MCF 10A (cell line): ENCODE data around the gene UBL7. TPM values are rescaled to one million over a fixed set of nuclear protein-coding genes. Genes with fewer than 3 reads are reported as not detected.

Experiments used
- BruUV-seq: library from RNA; stranded (reverse); fragments of 400-500 nt; replicated peaks from 2 replicates; lab custom pipeline; 2021; lab: Mats Ljungman, UMichigan
- CTCF ChIA-PET: fragments of 300-600 bp; sonication (Branson Sonifier 250); formaldehyde crosslinking; extraction: SDS; loops from one replicate; lab custom pipeline; 2021; ENCODE audit warnings: antibody characterized with exemption, inconsistent platforms; lab: Yijun Ruan, JAX
- POLR2A ChIA-PET: fragments of 300-600, 350-650 bp; sonication (Branson Sonifier 250); formaldehyde crosslinking; extraction: SDS; loops from one replicate; lab custom pipeline; 2020; ENCODE audit warnings: antibody characterized with exemption, inconsistent platforms; lab: Yijun Ruan, JAX
- DNase-seq: peaks from one replicate; pipeline ENCODE4 v3.0.0-alpha.2; 2018; ENCODE audit not compliant: unreplicated experiment
- H3K27ac Mint-ChIP-seq: one replicate; pipeline ENCODE4 v1.8.0; 2022; ENCODE audit warnings: mild to moderate bottlenecking, low read depth, mixed read lengths; ENCODE audit not compliant: unreplicated experiment
- H3K27me3 Mint-ChIP-seq: one replicate; pipeline ENCODE4 v1.8.0; 2022; ENCODE audit warnings: mixed read lengths; ENCODE audit not compliant: insufficient read depth, unreplicated experiment
- H3K36me3 Mint-ChIP-seq: one replicate; pipeline ENCODE4 v1.8.0; 2022; ENCODE audit warnings: mild to moderate bottlenecking, moderate library complexity, mixed read lengths; ENCODE audit not compliant: insufficient read depth, unreplicated experiment
- H3K4me1 Mint-ChIP-seq: one replicate; pipeline ENCODE4 v1.8.0; 2022; ENCODE audit warnings: mixed read lengths; ENCODE audit not compliant: insufficient read depth, unreplicated experiment
- H3K4me3 Mint-ChIP-seq: one replicate; pipeline ENCODE4 v1.8.0; 2022; ENCODE audit warnings: mild to moderate bottlenecking, moderate library complexity, mixed read lengths; ENCODE audit not compliant: unreplicated experiment
- H3K9me3 Mint-ChIP-seq: one replicate; pipeline ENCODE4 v1.8.0; 2022; ENCODE audit warnings: mixed read lengths; ENCODE audit not compliant: unreplicated experiment
- intact Hi-C: fragments of 100-400 bp; cut with micrococcal nuclease; formaldehyde crosslinking; loops from 2 replicates; pipeline ENCODE4 v1.14.1; 2022
- total RNA-seq: library from RNA; stranded (reverse); gene quantifications from 2 replicates; pipeline ENCODE4 v1.2.3, GENCODE V29; 2022
- TF ChIP-seq, protein P1 (sequence below): fragments of 200-600 bp; IDR thresholded peaks from one replicate; pipeline ENCODE4 v1.8.0; 2022; ENCODE audit warnings: antibody characterized with exemption, mild to moderate bottlenecking; ENCODE audit not compliant: unreplicated experiment

Gene UBL7
- total RNA-seq, 1 experiment from 2014 or later, result 56.4 TPM

DNA sequence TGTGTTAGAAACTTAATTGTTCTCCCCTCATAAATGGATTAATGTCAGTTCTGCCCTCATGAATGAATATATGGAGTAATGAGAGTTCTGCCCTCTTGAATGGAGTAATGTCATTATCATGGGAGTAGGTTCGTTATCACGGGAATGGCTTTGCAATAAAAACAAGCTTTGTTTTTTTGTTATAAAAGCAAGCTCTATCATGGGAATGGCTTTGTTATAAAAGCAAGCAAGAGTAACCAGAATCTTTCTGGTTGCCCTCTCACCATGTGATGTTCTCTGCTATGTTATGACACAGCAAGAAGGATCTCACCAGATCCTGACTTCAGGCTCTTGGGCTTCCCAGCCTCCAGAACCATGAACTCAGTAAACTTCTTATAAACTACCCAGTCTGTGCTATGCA is 38.4 kb upstream of the UBL7 start:
- intact Hi-C loops, result no loop called here
- Mint-ChIP-seq H3K27ac (no peak overlapping the region), H3K36me3 (peaks cover 7% of the 10 kb centered on the region), H3K4me1 (peaks cover 11% of the 10 kb centered on the region), H3K9me3 (no peaks in the 10 kb centered on the region), H3K4me3 (no peak overlapping the region), H3K27me3 (no peaks in the 10 kb centered on the region)
- ChIA-PET CTCF (interaction anchor here (0.7 to 1.7 kb wide), 3 partner anchors 96 to 272 kb away, joined by 3 to 4 read pairs (median 4); no protein-coding TSS in a partner anchor), POLR2A (no interaction called here)
- TF ChIP-seq, protein P1, sequence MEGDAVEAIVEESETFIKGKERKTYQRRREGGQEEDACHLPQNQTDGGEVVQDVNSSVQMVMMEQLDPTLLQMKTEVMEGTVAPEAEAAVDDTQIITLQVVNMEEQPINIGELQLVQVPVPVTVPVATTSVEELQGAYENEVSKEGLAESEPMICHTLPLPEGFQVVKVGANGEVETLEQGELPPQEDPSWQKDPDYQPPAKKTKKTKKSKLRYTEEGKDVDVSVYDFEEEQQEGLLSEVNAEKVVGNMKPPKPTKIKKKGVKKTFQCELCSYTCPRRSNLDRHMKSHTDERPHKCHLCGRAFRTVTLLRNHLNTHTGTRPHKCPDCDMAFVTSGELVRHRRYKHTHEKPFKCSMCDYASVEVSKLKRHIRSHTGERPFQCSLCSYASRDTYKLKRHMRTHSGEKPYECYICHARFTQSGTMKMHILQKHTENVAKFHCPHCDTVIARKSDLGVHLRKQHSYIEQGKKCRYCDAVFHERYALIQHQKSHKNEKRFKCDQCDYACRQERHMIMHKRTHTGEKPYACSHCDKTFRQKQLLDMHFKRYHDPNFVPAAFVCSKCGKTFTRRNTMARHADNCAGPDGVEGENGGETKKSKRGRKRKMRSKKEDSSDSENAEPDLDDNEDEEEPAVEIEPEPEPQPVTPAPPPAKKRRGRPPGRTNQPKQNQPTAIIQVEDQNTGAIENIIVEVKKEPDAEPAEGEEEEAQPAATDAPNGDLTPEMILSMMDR, result no peak
- DNase-seq, result no peak
- no TSS peak for BruUV-seq

DNA sequence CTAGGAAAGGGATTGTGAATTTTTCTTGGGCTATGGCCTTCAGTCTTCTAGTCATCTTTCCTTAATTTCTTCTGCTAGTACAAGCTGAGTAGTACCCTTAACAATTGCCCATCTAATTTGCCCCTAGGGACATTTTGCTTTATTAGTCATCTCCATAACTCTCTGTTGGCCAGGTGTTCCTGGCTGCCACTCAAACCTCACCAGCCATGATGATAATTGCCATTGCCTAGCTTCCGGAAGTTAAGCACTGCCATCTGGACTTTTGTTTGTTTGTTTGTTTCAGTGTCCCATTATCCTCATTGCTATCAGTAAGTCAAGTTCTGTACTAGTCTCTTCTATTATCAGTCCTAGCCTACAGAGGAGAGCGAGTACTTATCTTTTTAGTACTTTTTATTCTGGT is 36.6 kb upstream of the UBL7 start:
- peaks cover 2% of the 10 kb centered on the region for H3K36me3 Mint-ChIP-seq
- peak; percentile 83 for DNase-seq
- H3K27ac Mint-ChIP-seq, result no peak overlapping the region
- intact Hi-C loops, result no loop called here
- POLR2A ChIA-PET, result interaction anchor here (0.6 to 1.5 kb wide), 4 partner anchors 11 to 945 kb away, joined by 3 to 5 read pairs (median 4); partner anchors contain the start of gene UBL7
- no peaks in the 10 kb centered on the region for H3K9me3 Mint-ChIP-seq
- H3K4me1 Mint-ChIP-seq, result peaks cover 11% of the 10 kb centered on the region
- CTCF ChIA-PET, result interaction anchor here (0.6 kb wide), 2 partner anchors 60 to 512 kb away, joined by 3 to 6 read pairs; no protein-coding TSS in a partner anchor
- no peak overlapping the region for H3K4me3 Mint-ChIP-seq
- BruUV-seq, result no TSS peak
- no peaks in the 10 kb centered on the region for H3K27me3 Mint-ChIP-seq
- TF ChIP-seq, protein P1, result no peak

DNA sequence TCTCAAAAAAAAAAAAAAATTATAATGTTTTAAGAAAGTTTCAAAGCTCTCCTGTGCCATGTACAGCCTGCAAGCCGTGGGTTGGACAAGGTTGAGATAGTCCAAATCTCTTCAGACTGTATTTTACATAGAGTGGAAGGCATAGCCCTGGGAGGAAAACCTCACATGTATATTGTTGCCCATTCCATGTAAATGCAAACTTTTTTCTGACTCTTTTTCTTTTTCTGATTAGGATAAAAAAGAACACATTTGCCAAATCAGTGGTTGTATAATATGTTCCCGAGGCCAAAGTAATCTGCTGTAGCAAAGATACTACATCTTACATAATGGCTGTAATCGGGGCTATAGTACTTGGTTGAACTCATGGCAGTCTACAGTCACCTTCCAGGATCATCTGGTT is 35.7 kb upstream of the UBL7 start:
- Mint-ChIP-seq H3K9me3 (no peaks in the 10 kb centered on the region), H3K4me3 (no peak overlapping the region), H3K27ac (no peak overlapping the region), H3K4me1 (peaks cover 11% of the 10 kb centered on the region), H3K27me3 (no peaks in the 10 kb centered on the region), H3K36me3 (peaks cover 4% of the 10 kb centered on the region)
- no peak for DNase-seq
- CTCF ChIA-PET, result interaction anchor here (0.6 kb wide), 2 partner anchors 31 to 119 kb away, joined by 3 to 4 read pairs; no protein-coding TSS in a partner anchor
- POLR2A ChIA-PET, result no interaction called here
- intact Hi-C loops, result no loop called here
- BruUV-seq, result no TSS peak
- TF ChIP-seq, protein P1, result no peak

DNA sequence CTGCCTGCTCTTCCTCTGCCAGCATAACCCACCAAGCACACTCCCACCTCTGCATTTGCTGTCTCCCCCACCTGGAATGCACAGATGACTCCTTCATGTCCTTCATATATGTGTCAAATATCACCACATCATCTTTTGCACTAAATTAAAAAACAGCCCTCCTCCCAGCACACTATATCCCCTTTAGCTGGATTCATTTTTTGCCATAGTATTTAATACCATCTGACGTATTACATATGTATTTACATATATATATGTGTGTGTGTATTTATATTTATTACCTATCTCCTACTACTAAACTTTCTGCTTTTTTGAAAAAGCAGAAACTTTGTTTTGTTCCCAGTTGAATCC is 29.4 kb upstream of the UBL7 start:
- H3K9me3 Mint-ChIP-seq, result no peaks in the 10 kb centered on the region
- no peak for DNase-seq
- no peak overlapping the region for H3K4me3 Mint-ChIP-seq
- H3K4me1 Mint-ChIP-seq, result no peaks in the 10 kb centered on the region
- H3K36me3 Mint-ChIP-seq, result peaks cover 6% of the 10 kb centered on the region
- BruUV-seq, result no TSS peak
- TF ChIP-seq, protein P1, result no peak
- no peaks in the 10 kb centered on the region for H3K27me3 Mint-ChIP-seq
- intact Hi-C loops, result loop anchor here (1.0 kb wide), 1 partner anchor 115 kb away; no protein-coding TSS in a partner anchor
- CTCF ChIA-PET, result interaction anchor here (0.7 to 1.0 kb wide), 3 partner anchors 11 to 50 kb away, joined by 3 to 4 read pairs (median 3); no protein-coding TSS in a partner anchor
- H3K27ac Mint-ChIP-seq, result no peak overlapping the region
- POLR2A ChIA-PET, result no interaction called here
